ENCODE results near the gene FBXO44.

Gene FBXO44

GRCh38 chr1:11640944-11641343 lies 13.7 kb upstream of the FBXO44 start:
- DNase-seq: no peak

- DNase-seq: no peak
These were observed 12.8 kb upstream of the FBXO44 start for GRCh38 chr1:11641776-11642305.

GRCh38 chr1:11642418-11643017 lies 12.2 kb upstream of the FBXO44 start:
- DNase-seq: peak; percentile 54

DNA sequence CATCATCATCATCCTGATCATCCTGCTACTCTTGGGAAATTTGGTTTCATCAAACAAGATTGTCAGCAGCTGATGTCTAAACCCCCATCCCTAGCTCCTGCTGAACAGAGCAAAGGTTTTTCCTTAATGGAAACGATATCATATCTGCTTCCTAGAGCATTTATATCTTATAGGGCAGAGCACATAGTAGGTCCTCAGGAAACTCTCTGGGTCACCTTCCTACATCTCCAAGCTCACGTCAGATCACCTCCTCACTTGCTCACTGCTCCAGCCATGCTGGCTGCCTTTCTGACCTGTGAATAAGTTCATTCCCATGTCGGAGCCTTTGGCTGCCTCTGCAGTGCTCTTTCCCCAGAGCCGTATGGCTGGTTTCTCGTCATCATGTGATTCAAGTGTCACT lies 10.9 kb upstream of the FBXO44 start:
- no peak for DNase-seq

DNA sequence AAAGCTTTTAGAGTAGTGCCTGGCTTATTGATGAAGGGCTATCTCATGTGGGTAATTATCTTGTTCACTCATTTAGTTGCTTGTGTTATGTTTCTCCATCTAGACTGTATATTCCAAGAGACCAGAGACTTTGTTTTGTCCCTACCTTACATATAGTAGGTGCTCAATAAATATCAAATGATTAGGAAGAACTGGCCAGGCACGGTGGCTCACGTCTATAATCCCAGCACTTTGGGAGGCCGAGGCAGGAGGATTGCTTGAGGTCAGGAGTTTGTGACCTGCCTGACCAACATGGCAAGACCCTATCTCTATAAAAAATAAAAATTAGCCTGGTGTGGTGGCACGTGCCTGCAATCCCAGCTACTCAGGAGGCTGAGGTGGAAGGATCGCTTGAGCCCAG lies 9.4 kb upstream of the FBXO44 start:
- no peak for DNase-seq

- peak; percentile 66 for DNase-seq
These were observed 8.9 kb upstream of the FBXO44 start for GRCh38 chr1:11645670-11646265.

DNA sequence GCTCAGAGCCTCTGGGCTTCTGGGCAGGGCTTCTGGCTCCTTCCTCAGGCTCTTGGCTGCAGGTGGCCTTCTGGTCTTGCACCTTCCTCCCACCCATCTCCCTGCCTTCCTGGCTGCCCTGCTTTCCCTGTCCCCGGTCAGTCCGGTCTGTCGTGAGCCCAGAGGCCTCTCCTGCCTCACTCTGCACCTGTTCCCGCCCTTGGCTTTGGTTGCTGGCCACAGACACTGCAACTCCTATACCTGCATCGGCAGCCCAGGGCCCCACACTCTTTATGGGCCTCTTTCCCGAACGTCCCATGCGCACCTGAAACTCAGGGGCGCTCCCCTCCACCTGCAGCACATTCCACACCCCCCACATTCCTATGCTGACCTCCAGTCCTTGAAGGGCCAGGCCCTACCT lies 8.4 kb upstream of the FBXO44 start:
- no peak for DNase-seq

DNA sequence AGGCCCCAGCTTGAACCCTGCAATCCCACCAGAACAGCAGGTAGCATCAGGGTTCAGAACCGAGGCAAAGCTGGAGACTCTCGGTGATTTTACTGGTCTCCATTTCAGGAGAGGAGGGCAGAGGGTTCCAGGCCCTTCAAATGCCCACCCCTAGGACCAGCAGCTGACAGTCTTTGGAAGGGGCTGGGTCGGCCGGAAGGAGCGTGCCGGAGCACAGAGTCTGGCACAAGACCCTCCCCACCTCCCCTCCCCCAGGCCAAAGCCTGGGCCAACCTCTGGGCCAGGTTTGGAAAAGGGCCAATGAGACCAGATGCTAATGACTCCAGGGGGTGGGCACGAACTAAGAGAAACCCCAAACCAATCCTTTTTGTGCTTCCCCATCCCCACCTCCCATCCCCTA lies 7.3 kb upstream of the FBXO44 start:
- DNase-seq: no peak

- no peak for DNase-seq
These were observed 6.6 kb upstream of the FBXO44 start for GRCh38 chr1:11648039-11648438.

GRCh38 chr1:11648732-11649158 lies 5.9 kb upstream of the FBXO44 start:
- no peak for DNase-seq

DNA sequence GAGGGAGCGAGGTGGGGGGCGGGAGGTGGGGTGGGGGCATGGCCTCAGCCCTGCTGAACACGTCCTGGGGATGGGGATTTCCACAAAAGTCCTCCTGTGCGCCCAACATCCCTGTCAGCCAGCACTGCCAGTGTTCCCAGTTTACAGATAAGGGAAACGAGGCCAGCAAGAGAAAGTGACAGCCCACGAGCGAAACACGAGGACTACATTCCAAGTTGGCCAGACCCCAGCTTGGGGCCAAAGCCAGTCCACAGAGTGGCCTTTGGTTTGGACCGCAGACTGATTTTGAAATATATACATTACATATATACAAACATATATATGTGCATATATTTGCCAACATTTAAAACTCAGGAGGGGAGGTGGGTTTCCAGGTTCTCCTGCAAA lies 5.4 kb upstream of the FBXO44 start:
- DNase-seq: no peak

GRCh38 chr1:11649624-11650330 lies 4.9 kb upstream of the FBXO44 start:
- no peak for DNase-seq

GRCh38 chr1:11650331-11650991 lies 4.2 kb upstream of the FBXO44 start:
- DNase-seq: peak; percentile 59

DNA sequence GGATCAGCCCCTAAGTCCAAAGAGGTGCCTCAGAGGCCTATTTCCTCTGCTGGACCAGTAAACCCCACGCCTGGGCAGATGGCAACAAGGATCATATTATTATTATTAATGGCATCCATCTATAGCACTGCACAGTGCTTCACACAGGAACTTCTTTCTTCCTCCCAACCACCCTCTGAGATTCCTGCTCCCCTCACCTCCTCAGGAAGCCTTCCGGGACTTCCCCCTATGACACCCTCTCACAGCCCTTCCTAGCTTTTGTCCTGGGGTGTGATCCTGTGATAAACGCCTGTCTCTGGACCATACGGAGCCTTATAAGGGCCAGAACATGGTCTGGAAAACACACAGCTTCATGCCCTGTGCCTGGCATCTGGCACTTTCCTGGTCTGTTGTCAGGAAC lies 3.7 kb upstream of the FBXO44 start:
- no peak for DNase-seq

GRCh38 chr1:11652203-11652780 lies 2.4 kb upstream of the FBXO44 start:
- no peak for DNase-seq

- DNase-seq: no peak
These were observed 1.4 kb upstream of the FBXO44 start for GRCh38 chr1:11653101-11653860.

DNA sequence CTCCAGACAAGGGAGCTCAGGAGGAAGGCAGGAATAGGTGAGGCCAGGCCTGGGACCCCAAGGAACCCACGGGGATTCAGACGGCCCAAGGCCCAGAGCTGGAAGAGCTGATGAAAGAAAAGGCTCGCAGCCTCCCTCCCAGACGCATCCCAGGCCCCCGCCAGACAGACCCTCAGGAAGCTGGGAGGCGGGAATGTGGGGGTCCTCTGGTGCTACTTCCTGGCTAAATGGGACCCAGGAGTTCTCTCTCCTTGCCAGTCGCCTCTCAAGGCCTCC lies 878 bp upstream of the FBXO44 start:
- no peak for DNase-seq

- no peak for DNase-seq
These were observed 497 bp downstream of the FBXO44 start for GRCh38 chr1:11654939-11655808.

DNA sequence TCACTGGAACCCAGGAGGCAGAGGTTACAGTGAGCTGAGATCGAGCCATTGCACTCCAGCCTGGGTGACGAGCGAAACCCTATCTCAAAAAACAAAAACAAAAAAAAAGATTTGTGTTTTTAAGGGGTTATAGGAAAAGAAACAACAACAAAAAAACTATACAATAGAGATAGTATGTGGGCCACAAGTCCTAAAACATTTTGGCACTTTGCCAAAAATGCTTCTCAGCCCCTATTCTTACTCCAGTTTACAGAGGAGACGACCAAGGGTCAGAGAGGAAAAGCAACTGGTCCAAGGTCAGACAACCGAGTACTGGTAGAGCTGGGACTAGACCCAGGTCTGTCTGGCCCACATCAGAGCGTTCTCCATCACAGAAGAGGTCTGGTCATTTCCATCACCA lies 3.0 kb downstream of the FBXO44 start:
- DNase-seq: no peak

DNA sequence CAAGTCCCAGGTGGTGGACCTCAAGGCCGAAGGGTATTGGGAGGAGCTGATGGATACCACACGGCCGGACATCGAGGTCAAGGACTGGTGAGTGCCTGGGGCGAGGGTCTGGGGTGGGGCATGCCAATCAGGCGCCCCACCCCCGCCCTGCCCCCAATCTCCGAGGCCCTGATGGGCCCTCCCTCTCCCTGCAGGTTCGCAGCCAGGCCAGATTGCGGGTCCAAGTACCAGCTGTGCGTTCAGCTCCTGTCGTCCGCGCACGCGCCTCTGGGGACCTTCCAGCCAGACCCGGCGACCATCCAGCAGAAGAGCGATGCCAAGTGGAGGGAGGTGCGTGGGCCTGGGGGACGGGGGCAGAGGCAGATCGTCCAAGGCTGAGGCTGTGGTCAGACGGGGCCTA lies 3.9 kb downstream of the FBXO44 start:
- DNase-seq: no peak

DNA sequence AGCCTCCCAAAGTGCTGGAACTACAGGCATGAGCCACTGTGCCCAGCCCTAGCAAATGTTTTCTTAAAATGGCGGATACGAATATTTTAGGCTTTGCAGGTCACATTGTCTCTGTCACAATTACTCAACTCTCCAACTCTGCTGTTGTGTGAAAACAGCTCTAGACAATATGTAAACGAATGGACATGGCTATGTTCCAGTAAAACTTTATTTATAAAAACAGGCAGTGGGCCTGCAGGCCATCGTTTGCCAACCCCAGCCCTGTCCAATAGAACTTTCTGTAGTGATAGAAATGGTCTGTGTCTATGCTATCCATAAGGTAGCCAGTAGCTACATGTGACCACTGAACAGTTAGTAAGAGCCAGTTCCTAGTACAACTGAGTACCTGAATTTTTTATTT lies 5.1 kb downstream of the FBXO44 start:
- DNase-seq: no peak

DNA sequence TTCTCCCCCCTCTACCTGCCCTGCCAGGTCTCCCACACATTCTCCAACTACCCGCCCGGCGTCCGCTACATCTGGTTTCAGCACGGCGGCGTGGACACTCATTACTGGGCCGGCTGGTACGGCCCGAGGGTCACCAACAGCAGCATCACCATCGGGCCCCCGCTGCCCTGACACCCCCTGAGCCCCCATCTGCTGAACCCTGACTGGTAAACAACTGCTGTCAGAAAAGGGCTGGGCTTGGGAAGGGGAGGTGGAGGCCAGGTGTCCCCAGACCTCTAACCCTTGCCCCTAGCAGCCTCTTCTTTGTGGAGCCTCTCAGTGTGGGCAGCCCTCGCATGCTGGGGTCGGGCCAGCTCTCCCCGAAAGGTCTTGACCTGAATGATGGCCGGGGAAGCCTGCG lies 6.4 kb downstream of the FBXO44 start:
- no peak for DNase-seq

Measured in activated CD4-positive, alpha-beta T cell treated with anti-CD3 and anti-CD28 coated beads for 1 hour (primary cell).